WTC11 (cell line): Measurements from ENCODE around the gene SNX10. TPM values are rescaled to one million over a fixed set of nuclear protein-coding genes. Genes with fewer than 3 reads are reported as not detected.
A peak's percentile ranks its signal among the peaks of the same experiment; 100 is the strongest.

ENCODE experiments used
- ATAC-seq: fragments of 200-7000 bp; cut with Tn5 transposase; 2 replicates; pipeline ENCODE4 v1.10.0; 2021; ENCODE audit warnings: mild to moderate bottlenecking, moderate library complexity
- CTCF ChIA-PET: fragments of 300-600 bp; sonication (Branson Sonifier 250); formaldehyde crosslinking; loops from one replicate; lab custom pipeline; 2021; ENCODE audit warnings: antibody characterized with exemption; lab: Charles Lee
- POLR2A ChIA-PET: fragments of 350-600 bp; sonication (Branson Sonifier 250); formaldehyde crosslinking; loops from one replicate; lab custom pipeline; 2021; ENCODE audit warnings: antibody characterized with exemption; lab: Charles Lee
- DNase-seq: peaks from one replicate; pipeline ENCODE4 v3.0.0; 2021; ENCODE audit warnings: low spot score
- H3K27ac Mint-ChIP-seq: 2 replicates; pipeline ENCODE4 v1.8.0; 2021; ENCODE audit warnings: mixed read lengths
- H3K27me3 Mint-ChIP-seq: 2 replicates; pipeline ENCODE4 v1.8.0; 2021; ENCODE audit warnings: low read depth, mild to moderate bottlenecking, moderate library complexity, mixed read lengths
- H3K36me3 Mint-ChIP-seq: 2 replicates; pipeline ENCODE4 v1.8.0; 2021; ENCODE audit warnings: mixed read lengths
- H3K4me1 Mint-ChIP-seq: 2 replicates; pipeline ENCODE4 v1.8.0; 2022; ENCODE audit warnings: mixed read lengths
- H3K4me3 Mint-ChIP-seq: 2 replicates; pipeline ENCODE4 v1.8.0; 2021; ENCODE audit warnings: mild to moderate bottlenecking, moderate library complexity, mixed read lengths
- H3K9me3 Mint-ChIP-seq: 2 replicates; pipeline ENCODE4 v1.8.0; 2021; ENCODE audit warnings: mixed read lengths
- AFF4 ChIP-seq: sonication (generic); formaldehyde crosslinking; IDR thresholded peaks from 2 replicates; pipeline ENCODE4 v1.8.1; 2023; ENCODE audit warnings: mild to moderate bottlenecking, missing genetic modification reagents, borderline replicate concordance
- AR ChIP-seq: fragments of 250-450 bp; sonication (Bioruptor Pico); IDR thresholded peaks from 2 replicates; pipeline ENCODE4 v1.9.0; 2021; ENCODE audit warnings: mild to moderate bottlenecking
- ARID4B ChIP-seq: sonication (generic); formaldehyde crosslinking; IDR thresholded peaks from 2 replicates; pipeline ENCODE4 v1.8.0; 2023; ENCODE audit warnings: missing genetic modification reagents, mild to moderate bottlenecking, borderline replicate concordance
- ATF6 ChIP-seq: sonication (generic); formaldehyde crosslinking; IDR thresholded peaks from 2 replicates; pipeline ENCODE4 v1.8.1; 2023; ENCODE audit warnings: mild to moderate bottlenecking, missing genetic modification reagents
- CREM ChIP-seq: sonication (generic); formaldehyde crosslinking; IDR thresholded peaks from 2 replicates; pipeline ENCODE4 v1.8.1; 2022; ENCODE audit warnings: mild to moderate bottlenecking, missing genetic modification reagents, moderate library complexity
- E2F5 ChIP-seq: sonication (generic); formaldehyde crosslinking; IDR thresholded peaks from 2 replicates; pipeline ENCODE4 v1.8.1; 2022; ENCODE audit warnings: mild to moderate bottlenecking, moderate library complexity, missing genetic modification reagents
- ETV6 ChIP-seq: sonication (generic); formaldehyde crosslinking; IDR thresholded peaks from 2 replicates; pipeline ENCODE4 v1.8.1; 2022; ENCODE audit warnings: mild to moderate bottlenecking, missing genetic modification reagents
- HMGXB4 ChIP-seq: sonication (generic); formaldehyde crosslinking; IDR thresholded peaks from 2 replicates; pipeline ENCODE4 v1.8.1; 2023; ENCODE audit warnings: mild to moderate bottlenecking, moderate library complexity, missing genetic modification reagents
- MAX ChIP-seq: sonication (generic); formaldehyde crosslinking; IDR thresholded peaks from 2 replicates; pipeline ENCODE4 v1.8.0; 2022; ENCODE audit warnings: mild to moderate bottlenecking, missing genetic modification reagents
- MYBL2 ChIP-seq: sonication (generic); formaldehyde crosslinking; IDR thresholded peaks from 2 replicates; pipeline ENCODE4 v1.8.1; 2023; ENCODE audit warnings: mild to moderate bottlenecking, moderate library complexity, missing genetic modification reagents
- NR2C2 ChIP-seq: sonication (generic); formaldehyde crosslinking; IDR thresholded peaks from 2 replicates; pipeline ENCODE4 v1.8.0; 2022; ENCODE audit warnings: mild to moderate bottlenecking, missing genetic modification reagents
- ZBTB43 ChIP-seq: sonication (generic); formaldehyde crosslinking; IDR thresholded peaks from 2 replicates; pipeline ENCODE4 v1.8.1; 2023; ENCODE audit warnings: mild to moderate bottlenecking, missing genetic modification reagents
- ZNF263 ChIP-seq: sonication (generic); formaldehyde crosslinking; IDR thresholded peaks from 2 replicates; pipeline ENCODE4 v1.8.1; 2022; ENCODE audit warnings: low read depth, mild to moderate bottlenecking, moderate library complexity, missing genetic modification reagents
- ZNF396 ChIP-seq: fragments of 250-450 bp; sonication (Bioruptor Pico); IDR thresholded peaks from 2 replicates; pipeline ENCODE4 v1.8.0; 2021; ENCODE audit warnings: mild to moderate bottlenecking, moderate library complexity, borderline replicate concordance
- total RNA-seq: library from RNA; stranded (reverse); gene quantifications from 3 replicates; pipeline ENCODE4 v1.2.3, GENCODE V29; 2021

Gene SNX10
- total RNA-seq, 1 experiment from 2014 or later = 10.8 TPM

- TF ChIP-seq AFF4 (CRISPR knock-in tag) (0 out of 2 replicates have a peak, but pooled peaks have one; percentile 31), ZBTB43 (CRISPR knock-in tag) (peak; percentile 32; the same call in 1 of the 2 replicates), MAX (CRISPR knock-in tag) (peak; percentile 42; the same call in 1 of the 2 replicates), E2F5 (peak; percentile 6; the same call in 1 of the 2 replicates), MYBL2 (CRISPR knock-in tag) (0 out of 2 replicates have a peak, but pooled peaks have one; percentile 29), HMGXB4 (CRISPR knock-in tag) (peak; percentile 40; the same call in 1 of the 2 replicates)
These were observed 84.7 kb downstream of the SNX10 start (continued) for GRCh38 chr7:26376175-26376917.

- Mint-ChIP-seq H3K9me3 (no peaks in the 10 kb centered on the region), H3K36me3 (no peaks in the 10 kb centered on the region), H3K27ac (no peak overlapping the region), H3K4me1 (peaks cover 26% of the 10 kb centered on the region), H3K4me3 (no peak overlapping the region), H3K27me3 (no peaks in the 10 kb centered on the region; the same call in 1 of the 2 replicates)
- ChIA-PET POLR2A (no interaction called here), CTCF (interaction anchor here (0.8 to 2.6 kb wide), 10 partner anchors 9 to 289 kb away, joined by 3 to 23 read pairs (median 4); no protein-coding TSS in a partner anchor)
- DNase-seq (no peak), ATAC-seq (no peak)
- TF ChIP-seq ZNF396 (CRISPR knock-in tag) (no peak), MYBL2 (CRISPR knock-in tag) (no peak), AR (no peak), ETV6 (no peak), ATF6 (no peak), ARID4B (CRISPR knock-in tag) (no peak), CREM (CRISPR knock-in tag) (no peak), NR2C2 (CRISPR knock-in tag) (no peak), ZNF263 (CRISPR knock-in tag) (no peak)
These were observed 86.4 kb downstream of the SNX10 start for GRCh38 chr7:26378016-26378415.
